DMS79 (cell line): ENCODE results near the gene PPP1R7.

Experiments
- DNase-seq: peaks from one replicate; lab custom pipeline; 2025; lab: John Stamatoyannopoulos, UW

The PPP1R7 gene

DNA sequence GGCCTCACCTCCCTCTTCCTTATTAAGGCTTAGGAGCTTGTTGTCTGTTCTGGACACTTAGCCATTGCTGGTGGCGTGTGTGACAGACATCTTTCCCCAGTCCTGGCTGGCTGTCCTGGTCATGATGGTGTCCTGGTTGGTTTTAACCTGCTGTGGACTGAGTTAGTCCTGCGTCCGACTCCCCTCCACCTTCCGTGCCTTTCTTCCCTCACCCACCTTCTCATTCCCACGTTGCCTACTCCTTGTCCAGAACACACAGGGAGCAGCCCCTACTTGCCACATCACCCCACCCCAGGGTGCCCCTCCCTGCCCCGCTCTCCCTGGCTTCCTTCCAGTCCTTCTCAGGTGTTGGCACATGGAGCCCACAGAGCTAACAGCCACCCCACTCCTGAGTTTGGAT, 47.7 kb downstream of the PPP1R7 start:
- DNase-seq, result no peak

GRCh38 chr2:241198381-241199279, 48.4 kb downstream of the PPP1R7 start:
- DNase-seq, result no peak

GRCh38 chr2:241199286-241199685, 49.0 kb downstream of the PPP1R7 start:
- DNase-seq, result no peak

GRCh38 chr2:241199897-241200821, 49.9 kb downstream of the PPP1R7 start:
- no peak for DNase-seq

- DNase-seq, result no peak
Measured at GRCh38 chr2:241200822-241201395, 50.6 kb downstream of the PPP1R7 start.

GRCh38 chr2:241201445-241202267, 51.4 kb downstream of the PPP1R7 start:
- DNase-seq, result no peak

- DNase-seq, result no peak
Measured at GRCh38 chr2:241202268-241202585, 52.0 kb downstream of the PPP1R7 start.

GRCh38 chr2:241202681-241203080, 52.4 kb downstream of the PPP1R7 start:
- no peak for DNase-seq

GRCh38 chr2:241203218-241204009, 53.1 kb downstream of the PPP1R7 start:
- DNase-seq, result no peak

DNA sequence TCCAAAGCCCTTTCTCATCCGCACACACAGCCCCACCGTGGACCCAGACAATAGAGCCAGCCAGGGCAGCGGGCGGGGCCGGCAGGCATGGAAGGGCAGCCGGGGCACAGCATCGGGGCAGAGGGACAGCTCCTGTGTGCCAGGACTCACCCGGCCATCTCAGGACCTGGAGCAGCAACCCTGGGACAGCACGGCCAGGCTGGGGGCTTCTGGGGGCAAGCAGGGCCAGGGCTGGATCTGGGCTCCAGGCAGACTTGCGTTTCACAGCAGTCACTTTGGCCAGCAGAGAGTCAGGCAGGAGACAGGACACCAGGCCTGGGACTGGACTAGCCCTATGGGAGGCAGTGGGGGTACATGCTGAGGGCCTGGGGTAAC, 53.7 kb downstream of the PPP1R7 start:
- no peak for DNase-seq

DNA sequence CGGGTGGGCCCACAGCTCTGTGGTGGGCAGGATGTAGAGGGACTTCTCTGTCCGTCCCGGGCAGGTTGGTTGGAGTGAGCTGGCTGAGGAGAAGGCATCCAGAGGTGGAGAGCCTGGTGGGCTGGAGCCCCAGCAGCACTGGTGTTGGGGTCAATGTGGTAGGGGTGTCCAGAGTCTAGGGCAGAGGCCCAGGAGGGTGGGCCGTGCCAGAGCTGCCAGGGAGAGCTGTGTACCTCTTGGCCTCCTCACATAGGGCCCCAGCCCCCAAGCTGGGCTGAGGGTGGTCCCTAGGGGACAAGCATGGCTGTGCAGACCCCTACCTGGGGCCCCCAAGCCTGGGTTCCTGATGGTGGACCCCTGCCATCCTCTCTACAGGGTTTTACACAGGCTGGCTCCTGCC, 54.2 kb downstream of the PPP1R7 start:
- no peak for DNase-seq

DNA sequence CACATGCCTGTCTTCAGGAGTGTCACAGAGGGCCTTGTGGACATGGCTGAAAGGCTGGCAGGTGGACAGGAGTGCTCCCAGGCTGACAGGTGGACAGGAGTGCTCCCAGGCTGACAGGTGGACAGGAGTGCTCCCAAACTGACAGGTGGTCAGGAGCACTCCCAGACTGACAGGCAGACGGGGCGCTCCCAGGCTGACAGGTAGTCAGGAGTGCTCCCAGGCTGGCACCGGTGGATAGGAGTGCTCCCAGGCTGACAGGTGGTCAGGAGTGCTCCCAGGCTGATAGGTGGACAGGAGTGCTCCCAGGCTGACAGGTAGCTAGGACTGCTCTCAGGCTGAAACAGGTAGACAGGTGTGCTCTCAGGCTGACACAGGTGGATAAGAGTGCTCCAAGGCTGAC, 54.8 kb downstream of the PPP1R7 start:
- no peak for DNase-seq

- no peak for DNase-seq
Measured at GRCh38 chr2:241207151-241207550, 56.9 kb downstream of the PPP1R7 start.

- DNase-seq, result no peak
Measured at GRCh38 chr2:241207641-241208040, 57.4 kb downstream of the PPP1R7 start.

DNA sequence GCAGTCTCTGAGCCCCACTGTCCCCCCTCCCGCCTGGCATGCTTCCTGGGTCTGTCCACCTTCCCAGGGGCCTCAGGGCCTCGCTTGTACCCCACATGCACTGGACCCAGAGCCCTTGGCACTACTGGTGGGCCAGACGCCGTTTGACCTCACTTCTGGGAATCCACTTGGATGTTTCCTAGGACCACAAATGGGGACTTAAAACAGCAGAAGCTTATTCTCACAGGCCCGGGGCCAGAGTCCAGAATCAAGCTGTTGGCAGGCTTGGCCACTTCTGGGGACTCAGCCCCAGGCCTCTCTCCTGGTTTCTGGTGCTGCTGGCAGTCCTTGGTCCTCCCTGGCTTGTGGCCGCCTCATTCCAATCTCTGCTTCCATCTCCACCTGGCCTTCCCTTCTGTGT, 57.8 kb downstream of the PPP1R7 start:
- DNase-seq, result no peak

DNA sequence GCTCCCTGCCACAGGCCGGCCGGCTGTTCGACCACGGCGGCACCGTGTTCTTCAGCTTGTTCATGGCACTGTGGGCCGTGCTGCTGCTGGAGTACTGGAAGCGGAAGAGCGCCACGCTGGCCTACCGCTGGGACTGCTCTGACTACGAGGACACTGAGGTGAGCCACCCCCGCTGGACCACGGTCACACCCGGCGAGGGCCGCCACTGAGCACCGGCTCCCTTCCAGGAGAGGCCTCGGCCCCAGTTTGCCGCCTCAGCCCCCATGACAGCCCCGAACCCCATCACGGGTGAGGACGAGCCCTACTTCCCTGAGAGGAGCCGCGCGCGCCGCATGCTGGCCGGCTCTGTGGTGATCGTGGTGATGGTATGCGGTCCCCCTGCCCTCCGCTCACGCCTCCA, 59.0 kb downstream of the PPP1R7 start:
- DNase-seq, result no peak

DNA sequence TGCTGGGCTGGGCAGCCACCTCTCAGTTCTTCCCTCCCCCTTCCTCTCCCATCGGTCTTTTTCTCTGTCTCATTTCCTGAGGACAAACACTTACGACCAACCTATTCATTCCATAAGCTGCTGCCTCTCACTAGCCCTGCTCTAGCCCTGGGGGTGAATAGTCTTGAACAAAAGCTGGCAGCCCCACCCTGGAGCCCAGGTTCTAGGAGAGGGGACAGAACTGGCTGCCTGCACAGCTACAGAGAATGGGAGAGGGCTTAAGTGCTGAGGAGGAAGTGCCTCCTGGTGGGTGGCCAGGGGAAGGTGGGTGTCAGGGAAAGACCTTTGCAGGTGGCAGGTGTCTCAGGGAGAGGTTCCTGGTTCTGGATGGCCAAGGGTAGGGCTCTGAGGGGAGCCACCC, 61.0 kb downstream of the PPP1R7 start:
- DNase-seq, result no peak

DNA sequence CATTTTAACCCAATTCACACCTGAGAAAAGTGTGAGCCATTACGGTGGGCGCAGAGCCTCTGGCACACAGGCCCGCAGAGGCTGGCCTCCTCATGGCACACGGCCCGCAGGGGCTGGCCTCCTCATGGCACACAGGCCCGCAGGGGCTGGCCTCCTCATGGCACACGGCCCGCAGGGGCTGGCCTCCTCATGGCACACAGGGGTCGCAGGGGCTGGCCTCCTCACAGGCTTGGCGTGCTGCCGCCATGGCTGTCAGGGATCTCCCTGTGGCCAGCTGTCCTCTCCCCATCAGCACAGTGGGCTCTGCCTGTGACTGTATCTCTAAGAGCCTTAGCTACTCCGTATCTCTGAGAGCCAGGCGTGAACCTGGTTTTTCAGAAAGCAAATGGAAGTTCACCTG, 62.8 kb downstream of the PPP1R7 start:
- no peak for DNase-seq

- DNase-seq, result no peak
Measured at GRCh38 chr2:241213567-241213966, 63.3 kb downstream of the PPP1R7 start.

DNA sequence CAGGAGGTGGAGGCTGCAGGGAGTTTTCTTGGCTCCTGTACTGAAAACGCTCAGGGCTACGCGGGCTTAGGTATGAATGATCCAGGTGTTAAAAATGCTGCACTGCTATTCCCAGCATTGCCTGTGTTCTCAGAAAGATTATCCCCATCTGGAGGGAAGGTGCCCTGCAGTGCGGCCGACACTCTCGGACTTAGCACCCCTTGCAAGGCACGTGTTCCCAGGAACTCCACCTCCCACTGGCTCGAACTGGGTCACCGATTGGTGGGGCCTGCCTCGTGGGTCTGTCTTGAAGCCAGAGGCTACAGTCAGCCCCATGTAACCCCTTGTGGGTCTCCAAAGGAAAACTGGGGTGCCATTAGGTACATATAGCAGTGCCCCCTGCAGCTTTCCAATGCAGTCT, 63.9 kb downstream of the PPP1R7 start:
- DNase-seq, result no peak

DNA sequence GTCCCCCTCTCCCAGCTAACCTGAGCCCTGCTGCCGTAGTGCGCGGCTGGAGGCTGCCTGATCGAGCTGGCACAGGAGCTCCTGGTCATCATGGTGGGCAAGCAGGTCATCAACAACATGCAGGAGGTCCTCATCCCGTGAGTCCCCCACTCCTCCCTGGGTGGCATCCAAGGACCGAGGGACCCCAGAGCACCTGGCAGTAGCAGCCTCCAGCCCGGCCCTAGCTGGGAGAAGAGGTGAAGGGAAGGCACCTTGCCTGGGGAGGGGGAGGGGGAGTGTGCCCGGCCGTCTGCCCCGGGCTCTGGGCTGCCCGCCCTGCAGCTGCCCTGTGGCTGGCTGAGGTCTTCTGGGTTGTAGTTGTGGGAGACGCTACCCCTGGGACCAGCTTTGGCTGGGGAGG, 64.5 kb downstream of the PPP1R7 start:
- DNase-seq, result no peak
